Neural progenitor cell (in vitro differentiated cells): ENCODE results near the gene FAM111A. TPM values are rescaled to one million over a fixed set of nuclear protein-coding genes. Genes with fewer than 3 reads are reported as not detected.

Experiments
- total RNA-seq: library from RNA; depleted of rRNA; stranded (reverse); fragments of >200 nt; gene quantifications from 2 replicates; pipeline ENCODE4 v1.2.3, GENCODE V29; 2015; ENCODE audit warnings: low replicate concordance

Gene FAM111A
- total RNA-seq, 1 donor from 2014 or later, result 32.7 TPM

Other genes starting within 250 kb of the FAM111A start
- 9.1 and 10.9 TPM in 2 replicates for gene GLYATL1, start 203.4 kb upstream of the FAM111A start, total RNA-seq
- not detected in 2 replicates for gene GLYATL1B, start 56.5 kb upstream of the FAM111A start, total RNA-seq
- gene FAM111B, start 35.6 kb upstream of the FAM111A start, total RNA-seq, result 9.6 and 13.1 TPM in 2 replicates
- 16.9 and 34.8 TPM in 2 replicates for gene DTX4, start 29.3 kb downstream of the FAM111A start, total RNA-seq
- not detected in 2 replicates for gene MPEG1, start 70.1 kb downstream of the FAM111A start, total RNA-seq
- gene OR5AN1, start 216.0 kb downstream of the FAM111A start, total RNA-seq, result not detected in 2 replicates